PC-9 (cell line): Measurements from ENCODE around the gene HESX1. TPM values are rescaled to one million over a fixed set of nuclear protein-coding genes. Genes with fewer than 3 reads are reported as not detected.

Experiments
- Bru-seq: library from RNA; stranded (reverse); fragments of 400-500 nt; gene quantifications from one replicate; lab custom pipeline; 2021; lab: Mats Ljungman, UMichigan
- BruChase-seq, 2 experiments: library from RNA; stranded (reverse); fragments of 400-500 nt; gene quantifications; one replicate each; lab custom pipeline; 2021; lab: Mats Ljungman, UMichigan
- BruUV-seq: library from RNA; stranded (reverse); fragments of 400-500 nt; replicated peaks from 2 replicates; lab custom pipeline; 2021; lab: Mats Ljungman, UMichigan
- CTCF ChIA-PET: fragments of 300-600 bp; sonication (Branson Sonifier 250); formaldehyde crosslinking; loops from one replicate; lab custom pipeline; 2022; ENCODE audit warnings: antibody characterized with exemption; lab: Charles Lee
- POLR2A ChIA-PET: fragments of 300-600 bp; sonication (Branson Sonifier 250); formaldehyde crosslinking; loops from one replicate; lab custom pipeline; 2022; ENCODE audit warnings: antibody characterized with exemption; ENCODE audit not compliant: unreplicated experiment; lab: Charles Lee
- DNase-seq, 2 experiments: peaks; one replicate each; pipeline versions ENCODE4 v3.0.0 to v3.0.0-alpha.2; 2015 to 2022; ENCODE audit warnings: mixed read lengths in 1 of 2
- H2AFZ ChIP-seq: fragments of 200-600 bp; sonication (generic); 2 replicates; pipeline ENCODE4 v1.8.1; 2017; ENCODE audit warnings: antibody characterized with exemption
- H3F3A ChIP-seq: fragments of 200-600 bp; sonication (generic); 2 replicates; pipeline ENCODE4 v1.8.1; 2017; ENCODE audit warnings: antibody characterized with exemption, mild to moderate bottlenecking, low read depth; ENCODE audit not compliant: insufficient read depth
- H3K27ac ChIP-seq: fragments of 200-600 bp; sonication (generic); 2 replicates; pipeline ENCODE4 v1.6.1; 2016; ENCODE audit warnings: mixed run types
- H3K27me3 ChIP-seq: fragments of 200-600 bp; sonication (generic); 2 replicates; pipeline ENCODE4 v1.6.1; 2016; ENCODE audit warnings: low read depth, mixed run types; ENCODE audit not compliant: insufficient read depth
- H3K36me3 ChIP-seq: fragments of 200-600 bp; sonication (generic); 2 replicates; pipeline ENCODE4 v1.6.1; 2016; ENCODE audit warnings: low read depth, mixed run types
- H3K4me1 ChIP-seq: fragments of 200-600 bp; sonication (generic); replicated peaks from 2 replicates; pipeline ENCODE4 v1.6.1; 2016; ENCODE audit warnings: mixed run types; ENCODE audit not compliant: insufficient read depth
- H3K4me2 ChIP-seq: fragments of 200-600 bp; sonication (generic); 2 replicates; pipeline ENCODE4 v1.6.1; 2017; ENCODE audit warnings: mixed run types
- H3K4me3 ChIP-seq: fragments of 200-600 bp; sonication (generic); 2 replicates; pipeline ENCODE4 v1.6.1; 2016; ENCODE audit warnings: mixed run types
- H3K79me2 ChIP-seq: fragments of 200-600 bp; sonication (generic); 2 replicates; pipeline ENCODE4 v1.6.1; 2017; ENCODE audit warnings: low read depth, mixed run types
- H3K9me2 ChIP-seq: fragments of 200-600 bp; sonication (generic); 2 replicates; pipeline ENCODE4 v1.8.1; 2017; ENCODE audit warnings: mild to moderate bottlenecking; ENCODE audit not compliant: insufficient read depth
- H3K9me3 ChIP-seq: fragments of 200-600 bp; sonication (generic); 2 replicates; pipeline ENCODE4 v1.8.1; 2016; ENCODE audit warnings: low read depth; ENCODE audit not compliant: insufficient read depth
- H4K20me1 ChIP-seq: fragments of 200-600 bp; sonication (generic); 2 replicates; pipeline ENCODE4 v1.8.1; 2017; ENCODE audit not compliant: insufficient read depth
- CTCF ChIP-seq: fragments of 200-600 bp; sonication (generic); conservative IDR thresholded peaks from 2 replicates; pipeline ENCODE4 v1.6.1; 2017; ENCODE audit warnings: mixed run types, antibody characterized with exemption, mild to moderate bottlenecking, moderate library complexity
- EZH2 ChIP-seq: fragments of 200-600 bp; sonication (generic); IDR thresholded peaks from 2 replicates; pipeline ENCODE4 v1.8.0; 2017; ENCODE audit warnings: antibody characterized with exemption, low read depth
- intact Hi-C: fragments of 100-400 bp; cut with micrococcal nuclease; formaldehyde crosslinking; loops from one replicate; pipeline ENCODE4 v1.10.0; 2022; ENCODE audit not compliant: unreplicated experiment
- long read RNA-seq: library from polyadenylated mRNA; stranded (forward); transcript quantifications from one replicate; pipeline ENCODE4 v2.0.0, GENCODE V29; 2022
- total RNA-seq: library from RNA; stranded (reverse); gene quantifications from 2 replicates; pipeline ENCODE4 v1.2.3, GENCODE V29; 2021

The HESX1 gene
- total RNA-seq: 3.4 and 4.4 TPM in 2 replicates
- Bru-seq, nascent RNA: percentile 40 among the genes with signal in this experiment
- percentile 43 among the genes with signal in this experiment for BruChase-seq, experiment 1, labeled RNA remaining after a 2-hour chase
- BruChase-seq, experiment 2, labeled RNA remaining after a 6-hour chase: percentile 38 among the genes with signal in this experiment
- long read RNA-seq, partial matches to known transcripts: 0 of 6 reads
- long read RNA-seq, other reads (novel, unspliced or antisense): 6 of 6 reads

GRCh38 chr3:57199895-57200297, at the start of gene HESX1:
TSS of gene HESX1 (minus strand) at chr3:57199978. CDS start at chr3:57199918, 60 bp downstream.
- Histone ChIP-seq H3K27me3 (no peaks in the 10 kb centered on the region), H3K9me2 (no peaks in the 10 kb centered on the region), H3K27ac (no peak within 1 kb of the TSS), H3K36me3 (no peaks in the 10 kb centered on the region), H3K4me1 (peaks cover 15% of the 10 kb centered on the region), H4K20me1 (no peaks in the 10 kb centered on the region), H3K4me3 (no peak within 1 kb of the TSS), H3K9me3 (no peaks in the 10 kb centered on the region), H3K4me2 (no peak within 1 kb of the TSS), H3F3A (peaks cover 5% of the 10 kb centered on the region; the same call in 1 of the 2 replicates), H3K79me2 (no peaks in the 10 kb centered on the region), H2AFZ (no peak within 1 kb of the TSS)
- intact Hi-C loops: no loop called here
- POLR2A ChIA-PET: no interaction called here
- no peak for DNase-seq
- BruUV-seq: no TSS peak
- TF ChIP-seq CTCF (no peak), EZH2 (no peak)
- CTCF ChIA-PET: interaction anchor here (0.7 kb wide), 1 partner anchor 11 kb away, joined by 3 read pairs; no protein-coding TSS in a partner anchor

DNA sequence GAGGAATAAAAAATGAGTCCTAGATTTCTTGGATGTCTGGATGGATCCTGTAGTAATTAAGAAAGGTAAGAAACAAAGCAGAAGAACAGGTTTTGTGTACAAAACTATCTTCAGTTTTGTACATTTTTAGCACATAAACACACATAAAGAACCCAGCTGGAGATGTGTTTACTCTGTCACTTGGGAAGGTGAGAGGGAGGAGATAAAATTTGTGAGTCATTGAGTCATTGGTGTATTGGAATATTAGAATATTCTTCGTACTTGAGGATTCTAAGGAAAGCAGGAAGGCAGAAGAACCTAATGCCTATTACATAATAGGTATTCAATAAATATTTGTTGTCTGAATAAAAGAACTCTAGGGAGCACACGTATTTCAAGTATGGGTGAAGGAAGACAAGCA, 45.2 kb upstream of the HESX1 start:
- ChIA-PET CTCF (no interaction called here), POLR2A (no interaction called here)
- Histone ChIP-seq H3K4me3 (no peak overlapping the region), H3F3A (no peaks in the 10 kb centered on the region; the same call in 1 of the 2 replicates), H3K9me3 (no peaks in the 10 kb centered on the region), H3K36me3 (no peaks in the 10 kb centered on the region), H2AFZ (no peak overlapping the region), H3K9me2 (no peaks in the 10 kb centered on the region; the same call in 1 of the 2 replicates), H3K4me2 (no peak overlapping the region), H3K27ac (no peak overlapping the region), H3K79me2 (no peaks in the 10 kb centered on the region), H4K20me1 (no peaks in the 10 kb centered on the region), H3K27me3 (no peaks in the 10 kb centered on the region), H3K4me1 (no peaks in the 10 kb centered on the region)
- no TSS peak for BruUV-seq
- no peak for DNase-seq
- TF ChIP-seq EZH2 (no peak), CTCF (no peak)
- intact Hi-C loops: no loop called here

DNA sequence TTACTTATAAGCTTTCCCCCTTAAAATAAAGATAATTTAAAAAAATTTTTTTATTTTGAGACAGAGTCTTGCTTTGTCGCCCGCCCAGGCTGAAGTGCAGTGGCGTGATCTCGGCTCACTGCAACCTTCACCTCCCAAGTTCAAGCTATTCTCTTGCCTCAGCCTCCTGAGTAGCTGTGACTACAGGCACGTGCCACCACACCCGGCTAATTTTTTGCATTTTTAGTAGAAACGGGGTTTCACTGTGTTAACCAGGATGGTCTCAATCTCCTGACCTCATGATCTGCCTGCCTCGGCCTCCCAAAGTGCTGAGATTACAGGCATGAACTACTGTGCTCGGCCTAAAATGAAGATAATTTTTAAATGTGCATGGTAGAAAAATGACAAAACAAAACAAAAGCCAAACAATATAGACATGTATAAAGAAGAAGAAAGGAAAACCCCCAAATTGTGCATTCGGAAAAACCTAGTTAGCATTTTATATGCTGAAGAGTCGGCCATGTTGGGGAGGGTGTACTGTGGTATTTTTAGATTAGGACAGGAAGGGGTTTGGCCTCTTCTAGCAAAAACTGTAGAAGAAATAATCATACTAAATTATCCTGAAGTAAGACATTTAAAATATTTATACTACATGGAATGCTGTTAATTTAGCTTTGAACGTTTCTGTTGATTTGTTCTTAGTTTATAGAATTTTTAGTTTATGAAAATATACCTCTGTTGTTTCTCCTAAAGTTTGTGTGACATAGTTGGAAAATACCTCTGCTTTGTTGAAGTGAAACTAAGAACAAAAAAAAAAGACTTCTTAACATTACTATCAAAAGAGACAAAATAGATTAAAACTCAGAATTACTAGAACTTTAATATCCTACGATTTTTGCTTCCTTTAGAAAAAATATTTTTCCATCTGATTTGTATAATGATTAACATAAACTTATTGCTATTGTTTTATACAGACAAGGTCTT, 35.1 kb upstream of the HESX1 start:
- no TSS peak for BruUV-seq
- peaks cover 8% of the 10 kb centered on the region; the same call in 1 of the 2 replicates for H3K36me3 ChIP-seq
- H4K20me1 ChIP-seq: peaks cover 13% of the 10 kb centered on the region
- H3K4me1 ChIP-seq: peaks cover 4% of the 10 kb centered on the region
- no peak overlapping the region for H3K4me2 ChIP-seq
- ChIA-PET POLR2A (no interaction called here), CTCF (no interaction called here)
- H3K9me2 ChIP-seq: no peaks in the 10 kb centered on the region
- DNase-seq: no peak
- 0 out of 2 replicates have a peak, but pooled peaks cover under 1% of the 10 kb centered on the region for H3F3A ChIP-seq
- TF ChIP-seq EZH2 (no peak), CTCF (no peak)
- no peak overlapping the region for H3K4me3 ChIP-seq
- H3K27me3 ChIP-seq: no peaks in the 10 kb centered on the region
- H3K79me2 ChIP-seq: peaks cover 33% of the 10 kb centered on the region
- intact Hi-C loops: no loop called here
- H3K27ac ChIP-seq: no peak overlapping the region
- no peaks in the 10 kb centered on the region for H3K9me3 ChIP-seq
- no peak overlapping the region for H2AFZ ChIP-seq
